ENCODE measurements around the gene MBOAT2.

MBOAT2 gene

DNA sequence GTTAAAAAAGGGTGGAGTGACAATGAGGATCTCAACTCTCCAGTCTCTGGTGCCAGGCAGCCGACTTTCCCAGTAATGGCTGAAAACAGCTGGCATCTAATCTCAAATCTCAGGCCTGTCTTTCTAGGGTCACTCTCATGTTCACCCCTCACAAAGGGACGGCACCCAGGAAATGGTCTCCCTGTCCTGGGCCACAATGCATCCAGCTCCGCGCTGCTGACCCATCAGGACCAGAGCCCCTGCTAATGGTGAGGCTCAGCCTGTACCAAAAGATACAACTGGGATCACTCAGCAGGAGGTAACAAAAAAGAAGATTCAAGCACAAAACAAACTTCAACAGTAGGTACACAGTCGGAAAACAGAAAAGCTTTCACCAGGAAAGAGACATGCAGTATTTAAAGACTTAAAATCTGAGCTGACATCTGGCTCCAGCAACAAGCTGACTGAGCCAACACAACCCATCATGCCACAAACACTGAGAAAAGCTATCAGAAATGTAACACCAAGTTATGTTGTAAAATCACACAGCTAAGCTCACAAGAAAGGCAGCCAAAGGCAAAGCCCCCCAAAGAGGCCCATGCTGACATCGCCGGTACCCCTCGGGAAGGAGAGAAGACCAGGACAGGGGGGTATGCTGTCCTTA, 152.5 kb downstream of the MBOAT2 start:
- no peak for DNase-seq

DNA sequence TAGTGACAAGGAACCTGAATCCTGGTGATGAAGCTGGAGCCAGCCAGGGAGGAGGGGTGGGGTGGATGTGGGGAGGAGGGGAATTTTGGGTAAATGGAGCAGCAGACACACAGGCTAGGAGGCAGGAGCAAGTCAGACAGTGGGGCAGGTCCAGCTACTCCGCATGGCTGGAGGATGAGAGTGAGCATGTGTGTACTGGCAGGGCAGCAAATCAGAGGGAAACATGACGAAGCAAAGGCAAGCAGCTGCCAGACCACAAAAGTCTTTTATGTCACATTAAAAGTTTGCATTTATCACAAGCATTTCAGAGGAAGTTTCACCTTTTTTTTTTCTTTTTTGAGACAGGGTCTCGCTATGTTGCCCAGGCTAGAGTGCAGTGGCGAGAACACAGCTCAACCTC, 154.2 kb downstream of the MBOAT2 start:
- DNase-seq: no peak

DNA sequence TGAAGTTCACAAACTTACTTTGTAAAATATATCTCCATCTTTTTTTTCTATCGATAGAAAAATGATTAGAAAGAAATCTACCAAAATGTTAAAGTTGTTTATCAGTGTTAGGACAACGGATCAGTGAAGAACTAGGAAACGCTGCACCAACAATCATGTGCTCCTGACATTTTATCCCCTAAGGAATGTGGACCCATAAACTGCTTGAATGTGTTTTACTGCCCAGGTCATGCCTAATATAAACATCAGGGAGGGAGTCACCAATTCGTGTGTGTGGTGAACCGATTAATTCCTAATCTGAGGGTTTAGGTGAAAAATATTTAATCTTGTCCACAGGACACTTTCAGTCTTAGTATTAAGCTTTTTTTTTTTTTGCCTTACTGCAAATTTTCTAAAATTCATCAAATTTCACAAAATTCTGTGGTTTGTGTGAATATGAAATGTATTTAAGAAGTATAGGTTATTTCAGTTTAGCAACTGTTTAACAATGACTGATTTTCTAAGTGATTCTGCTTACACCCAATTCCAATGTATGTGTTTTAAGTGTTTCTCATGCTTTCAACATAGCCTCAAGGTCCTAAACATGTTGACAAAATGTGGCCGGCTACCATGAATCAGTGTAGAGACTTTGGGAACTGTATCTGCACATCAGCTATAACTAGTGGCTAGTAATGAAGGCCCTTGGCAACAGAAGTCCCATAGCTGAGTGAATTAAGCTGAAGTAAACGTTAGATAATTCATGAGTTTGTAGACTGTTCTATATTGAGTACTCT, 155.0 kb downstream of the MBOAT2 start:
- no peak for DNase-seq

DNA sequence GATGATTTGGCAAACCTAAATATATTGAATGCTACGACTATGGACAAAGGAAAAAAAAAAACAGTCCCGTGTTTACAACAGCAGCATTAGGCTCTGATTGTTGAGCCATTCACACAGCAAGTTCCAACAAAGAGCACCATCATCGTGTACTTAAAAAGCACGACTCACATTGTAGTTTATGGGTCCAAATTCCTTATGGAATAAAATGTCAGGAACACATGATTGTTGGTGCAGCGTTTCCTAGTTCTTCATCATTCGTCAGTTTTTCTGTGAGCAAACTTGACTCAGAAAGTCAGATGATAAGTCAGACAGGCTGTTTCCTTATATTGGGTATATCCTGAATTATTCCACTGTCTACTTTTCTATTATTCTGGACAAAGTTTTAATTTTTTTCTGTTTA, 156.1 kb downstream of the MBOAT2 start:
- DNase-seq: no peak

DNA sequence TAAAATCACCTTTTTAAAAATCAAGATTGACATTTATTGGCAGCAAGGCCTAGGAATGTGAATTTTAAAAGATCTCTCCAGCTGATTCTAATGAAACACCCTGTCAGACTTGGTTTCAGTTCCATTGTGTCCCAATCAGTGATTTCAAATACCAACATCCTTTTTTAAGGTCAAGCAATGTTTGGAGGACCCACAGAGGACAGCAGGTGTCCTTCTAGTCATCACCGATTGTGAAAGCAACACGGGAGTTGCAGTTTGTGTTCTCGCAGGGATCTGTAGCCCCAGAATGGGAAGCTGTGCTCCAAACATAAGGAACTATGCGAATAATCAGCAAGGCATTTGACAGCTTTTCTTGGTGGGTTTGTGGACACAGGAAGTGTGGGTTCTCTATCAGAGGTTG, 161.6 kb downstream of the MBOAT2 start:
- no peak for DNase-seq

DNA sequence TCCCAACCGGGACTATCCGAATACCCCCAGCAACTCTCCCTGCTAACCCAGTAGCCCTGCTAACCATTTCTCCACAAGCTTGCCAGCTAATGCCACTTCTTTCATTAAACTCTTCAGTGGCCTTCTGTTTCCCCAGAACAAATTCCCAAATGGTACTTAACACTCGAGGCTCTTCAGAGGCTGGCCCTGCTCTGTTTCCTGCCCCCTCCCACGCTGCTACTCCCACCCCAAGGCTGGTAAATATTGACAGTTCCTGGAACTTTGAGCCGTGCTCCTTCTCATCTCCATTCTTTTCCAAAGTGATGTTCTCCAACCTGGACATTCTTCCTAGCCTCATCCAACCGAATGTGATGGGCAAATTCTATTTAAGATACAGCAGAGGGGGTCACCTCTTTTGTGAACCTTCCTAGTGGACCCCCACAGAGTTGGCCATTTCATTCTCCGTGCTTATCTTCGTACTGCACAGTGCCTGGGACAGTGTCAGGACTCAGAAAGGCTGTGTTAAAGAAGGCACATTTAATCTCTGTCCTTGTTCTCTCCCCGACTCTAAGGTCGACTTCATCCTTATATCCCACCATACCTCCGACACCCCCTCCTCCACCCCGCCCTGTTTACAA, 162.9 kb downstream of the MBOAT2 start:
- DNase-seq: no peak

DNA sequence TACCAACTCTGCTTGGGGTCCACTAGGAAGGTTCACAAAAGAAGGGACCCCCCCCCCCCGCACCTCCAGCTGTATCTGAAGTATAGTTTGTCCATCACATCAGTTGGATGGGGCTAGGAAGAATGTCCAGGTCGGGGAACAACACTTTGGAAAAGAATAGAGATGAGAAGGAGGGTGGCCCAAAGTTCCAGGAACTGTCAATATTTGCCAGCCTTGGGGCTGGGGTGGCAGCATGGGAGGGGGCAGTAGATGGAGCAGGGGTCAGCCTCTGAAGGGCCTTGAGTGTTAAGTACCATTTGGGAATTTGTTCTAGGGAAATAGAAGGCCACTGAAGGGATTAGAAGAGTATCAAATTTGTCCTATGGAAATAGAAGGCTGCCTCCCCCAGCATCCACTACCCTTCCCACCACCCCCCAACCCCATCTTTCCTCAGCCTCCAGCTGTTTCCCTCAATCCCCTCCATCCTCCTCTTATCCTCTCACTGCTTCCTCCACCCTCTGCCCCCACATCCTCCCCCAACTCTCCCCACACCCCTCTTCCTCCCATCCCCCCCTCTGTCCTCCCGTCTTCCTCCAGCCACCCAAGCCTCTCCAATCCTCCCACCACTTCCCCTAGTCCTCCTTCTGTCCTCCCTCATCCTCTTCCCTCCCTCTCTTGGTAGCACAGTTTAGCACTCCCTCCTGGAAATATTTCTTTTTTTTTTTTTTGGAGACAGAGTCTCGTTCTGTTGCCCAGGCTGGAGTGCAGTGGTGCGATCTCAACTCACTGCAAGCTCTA, 164.1 kb downstream of the MBOAT2 start:
- no peak for DNase-seq

DNA sequence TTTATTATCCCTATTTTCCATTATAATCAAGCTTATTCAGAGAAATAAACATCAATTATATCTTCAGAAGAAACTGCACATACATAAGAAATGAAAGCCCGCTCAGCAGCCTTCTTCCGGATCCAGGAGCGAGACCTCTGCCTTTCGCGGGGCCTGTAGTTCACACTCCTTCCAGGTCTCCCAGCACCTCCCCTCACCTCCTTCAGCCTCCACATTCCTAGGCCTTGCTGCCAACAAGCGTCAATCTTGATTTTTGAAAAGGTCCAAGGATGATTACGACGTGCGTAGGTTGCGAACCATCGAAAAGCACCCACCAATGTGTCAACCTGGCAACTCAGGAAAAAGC, 165.7 kb downstream of the MBOAT2 start:
- no peak for DNase-seq

DNA sequence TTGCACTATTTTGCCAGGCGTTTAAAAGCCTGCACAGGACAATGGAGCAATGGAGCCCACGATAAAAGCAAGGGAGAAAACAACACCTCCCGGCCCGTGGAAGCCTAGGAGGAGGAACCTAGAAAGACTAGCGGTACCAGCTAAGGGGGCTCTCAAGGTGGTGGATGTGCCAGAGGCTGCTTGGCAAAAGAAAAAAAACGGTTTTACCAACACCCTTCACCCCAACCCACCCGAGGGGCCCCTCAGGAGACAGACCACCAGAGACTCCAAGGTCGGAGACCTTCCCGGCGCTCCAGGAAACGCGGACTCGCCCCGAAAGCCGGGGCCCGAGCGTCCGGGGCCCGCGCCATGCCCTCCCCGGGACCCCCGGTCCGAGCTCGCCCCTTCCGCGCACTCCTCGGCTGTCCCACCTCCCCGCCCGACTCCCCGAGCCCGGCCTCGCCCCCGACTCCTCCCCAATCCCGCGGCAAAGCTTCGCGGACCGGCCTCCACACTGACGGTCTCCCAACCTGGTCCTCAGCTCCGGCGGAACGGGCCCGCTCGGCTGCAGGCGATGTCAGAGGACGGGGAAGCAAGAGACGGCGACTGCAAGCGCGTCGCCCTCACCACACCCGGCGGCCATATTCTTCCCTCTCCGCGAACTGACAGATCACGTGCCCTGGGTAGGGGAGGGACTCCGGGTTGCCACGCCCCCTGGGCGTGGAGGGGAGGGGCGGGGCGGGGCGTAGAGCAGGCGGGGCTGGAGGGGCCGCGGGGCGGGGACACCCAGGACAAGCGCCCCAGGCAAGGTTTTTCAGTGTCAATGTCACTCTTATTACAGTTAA, 166.3 kb downstream of the MBOAT2 start, which contains the start of gene KIDINS220:
Gene KIDINS220 (minus strand): TSS at position 643 of the 824 bp plus-strand sequence. CDS start 10,520 bp downstream, outside the sequence.
- DNase-seq: peak; percentile 43

DNA sequence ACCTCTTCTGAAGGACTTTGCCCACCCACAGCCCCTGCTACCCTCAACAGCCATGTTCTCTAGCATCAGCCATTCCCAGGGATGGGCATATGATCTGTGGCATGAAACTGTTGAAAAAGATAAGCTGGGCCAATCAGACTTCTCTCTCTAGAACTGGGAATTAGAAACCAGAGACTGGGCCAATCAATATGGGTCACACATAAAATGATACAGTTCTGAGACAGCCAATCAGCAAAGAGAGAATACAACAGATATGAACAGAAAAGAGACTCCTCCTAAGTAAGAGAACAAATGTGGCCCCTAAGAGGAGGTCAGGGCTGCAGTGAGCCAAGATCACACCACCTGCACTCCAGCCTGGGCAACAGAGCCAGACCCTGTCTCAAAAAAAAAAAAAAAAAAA, 168.2 kb downstream of the MBOAT2 start:
- DNase-seq: no peak

DNA sequence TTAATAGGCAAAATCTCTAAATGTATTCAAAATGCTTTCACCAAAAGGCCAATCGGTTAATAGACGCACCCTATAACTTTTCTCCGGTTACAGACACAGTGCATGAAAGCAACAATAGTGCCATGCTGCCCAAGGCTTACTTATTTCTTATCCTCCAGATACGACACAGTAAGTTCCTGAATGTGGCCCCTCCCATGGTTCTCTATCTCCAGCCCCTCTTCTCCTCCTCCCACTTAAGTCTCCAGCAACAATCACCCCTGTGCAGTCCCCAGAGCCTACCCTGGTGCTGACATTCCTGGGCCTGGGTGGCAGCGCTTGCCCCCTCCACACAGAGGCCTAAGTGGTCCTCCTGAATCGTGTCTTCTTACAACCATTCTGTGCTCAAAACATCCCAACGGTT, 169.6 kb downstream of the MBOAT2 start:
- no peak for DNase-seq

DNA sequence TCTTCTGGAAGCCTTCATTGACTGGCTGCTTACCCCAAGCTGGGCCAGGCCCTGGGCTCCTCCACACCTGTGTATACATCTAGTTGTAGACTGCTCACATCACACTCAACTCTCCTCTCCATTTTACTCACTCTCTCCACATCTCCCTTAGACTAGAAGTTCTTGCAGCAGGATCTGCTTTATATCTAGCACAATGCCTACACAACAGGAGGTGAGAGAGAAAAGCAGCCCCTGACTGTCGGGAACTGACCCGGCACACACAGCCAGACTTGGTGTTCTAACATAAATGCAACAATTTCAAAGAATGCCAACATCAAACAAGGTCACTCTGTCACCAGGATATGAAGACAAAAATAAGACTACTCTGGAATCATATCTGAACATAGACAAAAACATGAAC, 172.0 kb downstream of the MBOAT2 start:
- DNase-seq: no peak

DNA sequence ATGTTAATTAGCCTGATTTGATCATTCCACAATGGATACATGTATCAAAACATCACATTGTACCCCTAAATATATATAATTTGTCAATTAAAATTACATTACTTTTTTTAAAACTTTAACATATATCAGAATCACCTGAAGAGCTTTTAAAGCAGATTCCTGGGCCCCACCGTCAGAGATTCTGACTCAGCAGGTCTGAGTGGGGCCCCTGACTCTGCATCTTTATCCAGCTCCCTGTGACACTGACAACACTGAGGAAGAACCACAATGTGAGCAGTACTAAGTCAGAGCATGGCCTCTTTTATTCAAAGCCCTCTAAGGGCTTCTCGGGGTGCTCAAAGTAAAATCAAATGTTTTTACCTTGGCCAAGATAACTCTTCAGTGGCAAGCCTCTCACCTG, 175.8 kb downstream of the MBOAT2 start:
- no peak for DNase-seq

DNA sequence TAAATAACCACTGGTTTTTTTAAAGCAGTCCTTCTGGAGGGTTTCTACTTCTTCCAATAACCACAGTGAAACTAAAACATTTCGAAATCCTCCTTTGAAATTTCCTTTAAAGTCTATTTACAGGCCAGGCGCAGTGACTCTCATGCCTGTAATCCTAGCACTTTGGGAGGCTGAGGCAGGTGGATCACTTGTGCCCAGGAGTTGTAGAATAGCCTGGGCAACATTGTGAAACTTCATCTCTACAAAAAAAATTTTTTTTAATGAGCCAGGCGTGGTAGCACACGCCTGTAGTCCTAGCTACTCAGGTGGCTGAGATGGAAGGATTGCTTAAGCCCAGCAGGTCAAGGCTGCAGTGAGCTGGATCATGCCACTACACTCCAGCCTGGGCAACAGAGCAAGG, 181.3 kb downstream of the MBOAT2 start:
- DNase-seq: no peak

DNA sequence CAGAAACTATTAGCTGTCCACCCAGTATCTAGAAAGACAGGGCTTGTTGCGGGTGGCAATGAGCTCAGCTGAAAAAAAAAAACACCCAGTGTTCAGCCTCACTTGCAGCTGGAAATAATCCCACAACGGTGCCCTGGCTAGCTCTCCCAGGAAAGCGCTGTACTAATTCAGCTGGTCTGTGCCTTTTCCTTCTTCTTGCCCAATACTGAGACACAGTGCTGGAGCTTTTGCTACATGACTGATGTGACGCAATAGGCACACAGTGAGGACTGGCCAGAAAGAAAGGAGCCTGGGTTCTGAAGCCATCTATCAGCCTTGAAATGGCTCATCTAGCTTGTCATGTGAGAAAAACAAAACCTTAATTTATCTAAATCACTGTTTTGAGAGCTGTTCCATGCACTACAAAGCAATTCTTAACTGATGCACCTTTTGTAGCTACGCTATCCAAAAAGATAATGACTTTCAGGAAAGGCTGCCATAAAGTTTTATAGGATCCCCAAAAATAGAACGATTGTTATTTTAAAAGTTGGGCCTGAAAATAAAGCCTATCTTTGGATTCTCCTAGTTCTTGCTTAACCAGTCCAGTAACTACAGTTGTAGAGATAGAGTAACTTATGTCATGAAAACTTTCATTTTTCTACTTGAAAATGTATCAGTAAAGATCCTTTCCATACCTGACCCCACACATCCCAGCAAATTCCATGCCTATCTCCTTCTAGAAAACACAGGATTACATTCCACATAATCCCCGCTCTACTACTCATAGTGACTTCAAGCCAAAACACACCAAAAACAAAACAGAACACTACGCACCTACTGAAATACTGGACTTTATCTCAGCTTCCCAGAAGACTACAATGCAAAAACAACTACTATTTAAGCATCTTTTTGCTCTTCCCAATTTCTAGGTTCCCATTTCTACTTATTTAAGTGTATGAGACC, 181.9 kb downstream of the MBOAT2 start:
- no peak for DNase-seq

DNA sequence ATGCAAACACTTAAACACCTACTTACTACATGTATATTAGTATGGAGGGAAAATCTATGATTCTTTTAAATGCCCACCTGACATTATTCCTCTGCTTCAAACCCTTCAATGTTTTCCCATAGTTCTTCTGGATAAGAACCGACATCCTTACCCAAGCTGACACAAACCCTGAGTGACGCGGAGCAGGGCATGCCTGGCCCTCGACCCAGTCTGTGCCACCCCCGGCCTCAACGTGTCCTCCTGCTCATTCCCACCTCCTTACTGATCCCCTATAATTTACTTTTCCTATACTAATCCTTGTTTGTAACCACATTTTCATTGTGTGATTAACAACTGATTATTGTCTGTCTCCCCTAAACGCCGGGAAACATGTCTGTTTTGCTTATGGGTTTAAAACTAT, 183.5 kb downstream of the MBOAT2 start:
- no peak for DNase-seq

DNA sequence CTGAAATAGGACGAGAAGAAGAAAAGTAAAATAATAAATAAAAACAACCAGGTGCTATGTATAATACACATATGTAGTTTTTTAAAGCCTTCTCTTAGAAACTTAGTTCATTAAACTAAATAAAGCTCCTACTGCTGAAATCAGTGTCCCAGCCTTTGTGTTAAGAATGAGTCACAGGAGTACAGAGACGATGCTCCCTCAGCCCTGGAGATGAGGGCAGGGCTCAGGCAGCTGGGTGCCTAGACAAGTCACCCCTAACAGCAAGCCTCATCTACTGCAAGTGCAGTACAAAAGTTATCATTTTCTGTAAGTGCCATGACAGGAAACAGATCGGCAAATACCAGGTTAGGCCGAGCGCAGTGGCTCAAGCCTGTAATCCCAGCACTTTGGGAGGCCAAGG, 184.3 kb downstream of the MBOAT2 start:
- DNase-seq: no peak

DNA sequence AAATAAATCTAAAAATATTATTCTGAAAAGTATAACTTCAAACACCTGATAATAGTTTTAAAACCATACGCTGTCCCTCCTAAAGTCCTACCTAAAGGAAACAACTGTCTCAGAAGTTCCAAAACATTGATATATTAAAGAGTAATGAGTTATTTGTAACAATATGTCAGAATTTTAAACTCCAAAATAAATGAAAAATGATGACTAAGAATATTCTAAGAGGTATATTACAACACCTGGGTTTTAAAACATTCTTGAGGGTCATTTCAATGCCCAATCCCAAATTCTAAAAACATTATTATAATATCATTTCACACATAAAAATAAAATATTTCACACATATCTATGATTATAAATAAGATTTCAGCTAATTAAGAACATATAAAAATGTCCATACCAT, 186.3 kb downstream of the MBOAT2 start:
- no peak for DNase-seq

DNA sequence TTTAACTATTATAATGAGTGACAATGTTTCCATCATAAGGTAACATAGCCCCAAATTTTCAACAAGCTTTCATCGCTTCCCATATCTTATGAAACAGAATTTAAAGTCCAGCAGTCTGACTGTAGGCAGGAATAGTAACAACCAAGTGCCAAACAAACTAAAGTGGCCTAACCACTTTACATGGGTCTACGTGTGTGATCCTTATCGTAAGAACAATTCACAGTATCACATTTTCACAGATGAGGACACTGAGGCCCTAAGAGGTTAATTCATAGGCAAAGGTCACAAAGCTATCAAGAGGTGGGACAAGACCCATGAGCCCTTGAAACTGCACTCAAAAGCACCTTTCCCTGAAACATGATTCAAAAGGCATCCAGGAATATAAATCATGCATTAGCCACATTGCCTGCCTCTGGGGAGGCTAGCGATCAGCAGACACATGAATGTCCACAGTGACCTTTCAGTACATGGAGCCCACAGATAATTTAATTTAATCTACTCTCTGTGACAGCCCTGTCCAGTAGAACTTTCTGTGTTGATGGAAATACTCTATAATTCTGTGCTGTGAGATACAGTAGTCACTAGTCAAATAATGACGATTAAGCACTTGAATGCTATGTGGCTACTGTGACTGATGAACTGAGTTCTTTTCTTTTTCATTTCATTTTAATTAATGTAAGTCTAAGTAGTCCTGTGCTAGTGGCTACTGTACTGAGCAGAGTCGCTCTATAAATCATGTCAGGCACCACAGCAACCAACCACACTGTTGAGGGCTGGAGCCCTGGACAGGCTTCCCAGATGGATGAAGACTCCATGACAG, 196.4 kb downstream of the MBOAT2 start:
- DNase-seq: no peak

All from kidney glomerular epithelial cell (primary cell).